Liver (tissue), 9 donors: ENCODE results near the gene UPF3A. TPM values are rescaled to one million over a fixed set of nuclear protein-coding genes. Genes with fewer than 3 reads are reported as not detected.

Experiments
- DNase-seq: peaks from one replicate; pipeline ENCODE4 v3.0.0-alpha.2; 2017; ENCODE audit warnings: low spot score
- H3K27ac ChIP-seq, 2 donors: one replicate each; pipeline ENCODE4 v1.7.0; 2013; ENCODE audit warnings: inconsistent platforms in 2 of 2, low read length in 2 of 2, control low read depth in 1 of 2, low read depth in 1 of 2, mild to moderate bottlenecking in 1 of 2
- H3K27me3 ChIP-seq, 4 donors: one replicate each; pipeline versions ENCODE4 v1.6.1 to v1.7.0; 2013; ENCODE audit warnings: low read length in 3 of 4, inconsistent platforms in 1 of 4, mild to moderate bottlenecking in 1 of 4, moderate library complexity in 1 of 4; ENCODE audit not compliant: control insufficient read depth in 4 of 4, insufficient read depth in 4 of 4
- H3K36me3 ChIP-seq, 4 donors: one replicate each; pipeline versions ENCODE4 v1.6.1 to v1.7.0; 2013; ENCODE audit warnings: low read length in 3 of 4, mild to moderate bottlenecking in 3 of 4, low read depth in 1 of 4, moderate library complexity in 1 of 4; ENCODE audit not compliant: control insufficient read depth in 4 of 4, insufficient read depth in 3 of 4
- H3K4me1 ChIP-seq, 4 donors: one replicate each; pipeline versions ENCODE4 v1.6.1 to v1.7.0; 2013; ENCODE audit warnings: low read length in 3 of 4, mild to moderate bottlenecking in 3 of 4, moderate library complexity in 1 of 4; ENCODE audit not compliant: control insufficient read depth in 4 of 4, insufficient read depth in 4 of 4
- H3K4me3 ChIP-seq, 3 donors: one replicate each; pipeline versions ENCODE4 v1.6.1 to v1.7.0; 2013; ENCODE audit warnings: low read length in 3 of 3, control low read depth in 1 of 3, low read depth in 1 of 3, mild to moderate bottlenecking in 1 of 3
- H3K9ac ChIP-seq, 2 donors: one replicate each; pipeline ENCODE4 v1.7.0; 2013; ENCODE audit warnings: low read length in 2 of 2, mild to moderate bottlenecking in 2 of 2, moderate library complexity in 2 of 2, control low read depth in 1 of 2, low read depth in 1 of 2
- H3K9me3 ChIP-seq, 4 donors: one replicate each; pipeline versions ENCODE4 v1.6.1 to v1.7.0; 2013; ENCODE audit warnings: low read length in 3 of 4; ENCODE audit not compliant: control insufficient read depth in 4 of 4
- CTCF ChIP-seq: fragments of 150-350 bp; IDR thresholded peaks from 2 replicates; pipeline ENCODE4 v1.5.1; 2017; ENCODE audit warnings: improper control_type of control experiment, low read depth, low read length; ENCODE audit not compliant: missing input control
- FOXA1 ChIP-seq: IDR thresholded peaks from 2 replicates; pipeline ENCODE4 v1.6.1; 2016; ENCODE audit warnings: antibody characterized with exemption
- FOXA2 ChIP-seq: IDR thresholded peaks from 2 replicates; pipeline ENCODE4 v1.6.1; 2016; ENCODE audit warnings: antibody characterized with exemption
- GABPA ChIP-seq, 2 donors: IDR thresholded peaks in 1 of 2; conservative IDR thresholded peaks in 1 of 2; 2 replicates each; pipeline ENCODE4 v1.6.1; 2016; ENCODE audit warnings: antibody characterized with exemption in 2 of 2, mild to moderate bottlenecking in 1 of 2, moderate library complexity in 1 of 2
- HNF4A ChIP-seq, 2 donors: conservative IDR thresholded peaks; 2 replicates each; pipeline ENCODE4 v1.6.1; 2016; ENCODE audit warnings: antibody characterized with exemption in 2 of 2, mild to moderate bottlenecking in 2 of 2
- JUND ChIP-seq, 2 donors: IDR thresholded peaks; 2 replicates each; pipeline ENCODE4 v1.6.1; 2016; ENCODE audit warnings: antibody characterized with exemption in 2 of 2
- MAX ChIP-seq: IDR thresholded peaks from 2 replicates; pipeline ENCODE4 v1.6.1; 2016; ENCODE audit warnings: antibody characterized with exemption
- RAD21 ChIP-seq, 2 donors: IDR thresholded peaks; 2 replicates each; pipeline ENCODE4 v1.6.1; 2016; ENCODE audit warnings: antibody characterized with exemption in 2 of 2, mild to moderate bottlenecking in 2 of 2
- RXRA ChIP-seq, 2 donors: IDR thresholded peaks; 2 replicates each; pipeline ENCODE4 v1.6.1; 2017 to 2018; ENCODE audit warnings: antibody characterized with exemption in 2 of 2, mild to moderate bottlenecking in 1 of 2
- SP1 ChIP-seq: IDR thresholded peaks from 2 replicates; pipeline ENCODE4 v1.6.1; 2018; ENCODE audit warnings: antibody characterized with exemption, mild to moderate bottlenecking
- TAF1 ChIP-seq: conservative IDR thresholded peaks from 2 replicates; pipeline ENCODE4 v1.6.1; 2016; ENCODE audit warnings: antibody characterized with exemption, mild to moderate bottlenecking
- ZBTB33 ChIP-seq: IDR thresholded peaks from 2 replicates; pipeline ENCODE4 v1.6.1; 2016; ENCODE audit warnings: antibody characterized with exemption
- WGBS: extraction: QIAGEN DNeasy Blood & Tissue Kit; methylation state at CpG from one replicate; pipeline ENCODE4 v1.1.7; 2013; 5-methylcytosine and 5-hydroxymethylcytosine counted together
- polyA plus RNA-seq, 2 donors: library from polyadenylated mRNA; stranded (reverse) in 1 of 2; unstranded in 1 of 2; fragments of 200-250 nt in 1 of 2; fragments of >200 nt in 1 of 2; fragmentation: Nextera tagmentation in 1 of 2; extraction: Ambion mirVana in 1 of 2; gene quantifications; one replicate each; pipeline versions ENCODE4 v1.2.1 to v1.2.3, GENCODE V29; 2013 to 2015
- total RNA-seq, 2 donors: library from RNA; depleted of rRNA; stranded (reverse); fragments of >200 nt; gene quantifications; one replicate each; pipeline ENCODE4 v1.2.3, GENCODE V29; 2014
- donor health status: healthy.
- donor health status: healthy.
- donor health status: healthy.
- donor health status: healthy.
- donor health status: healthy.

The UPF3A gene
- total and polyA plus RNA-seq, 4 donors: 11.0 to 26.5 (median 17.2) TPM

- Histone ChIP-seq H3K27ac (no peak overlapping the region), H3K9me3 (no peaks in the 10 kb centered on the region), H3K27me3 (no peaks in the 10 kb centered on the region), H3K4me3 (no peak overlapping the region), H3K9ac (no peak overlapping the region), H3K4me1 (peaks cover 3 to 17% (median 10%) of the 10 kb centered on the region in 4 donors), H3K36me3 (peaks cover 0 to 1% (median under 1%) of the 10 kb centered on the region in 4 donors)
- WGBS: 66% methylated on average over 2 of the region's 2 CpGs
- DNase-seq: no peak
- TF ChIP-seq ZBTB33: no peak
- TF ChIP-seq RAD21 (IDR thresholded peaks at IDR 0.05): no peak
- TF ChIP-seq FOXA2: no peak
- no peak for TF ChIP-seq CTCF
- no peak for TF ChIP-seq RXRA (IDR thresholded peaks at IDR 0.05)
Observed at GRCh38 chr13:114311908-114312307, 30.5 kb downstream of the UPF3A start.

GRCh38 chr13:114313061-114313860 lies 31.9 kb downstream of the UPF3A start:
- Histone ChIP-seq H3K4me1 (peaks cover 3 to 17% (median 11%) of the 10 kb centered on the region in 4 donors), H3K27ac (peak overlapping the region; percentile 69 to 91), H3K4me3 (peak overlapping the region; percentile 16 to 100 (median 47)), H3K36me3 (no peaks in the 10 kb centered on the region), H3K27me3 (no peaks in the 10 kb centered on the region), H3K9me3 (no peaks in the 10 kb centered on the region), H3K9ac (peak overlapping the region; percentile 35 to 81)
- 89% methylated on average over 17 of the region's 17 CpGs for WGBS
- DNase-seq: no peak
- TF ChIP-seq MAX: no peak
- TF ChIP-seq TAF1: no peak
- no peak for TF ChIP-seq CTCF
- TF ChIP-seq SP1: no peak
- TF ChIP-seq HNF4A (conservative IDR thresholded peaks at IDR 0.05): no peak
- TF ChIP-seq JUND (IDR thresholded peaks at IDR 0.05): no peak
- TF ChIP-seq FOXA1: no peak
- no peak for TF ChIP-seq GABPA (IDR thresholded peaks at IDR 0.05 in 1 of 2, conservative IDR thresholded peaks at IDR 0.05 in 1 of 2)
- TF ChIP-seq RAD21 (IDR thresholded peaks at IDR 0.05): no peak
- TF ChIP-seq RXRA (IDR thresholded peaks at IDR 0.05): no peak
